Stimulated activated CD4-positive, alpha-beta T cell treated with anti-CD3 and anti-CD28 coated beads, Interleukin-12 subunit alpha, Interleukin-12 subunit beta, amount 100 ng/mL, for 4 hours (primary cell): ENCODE data around the gene ARID1B.

ENCODE experiments used
- DNase-seq: peaks from one replicate; pipeline ENCODE4 v3.0.0-alpha.2; 2020

Gene ARID1B

GRCh38 chr6:157222201-157222981 is 445.2 kb downstream of the ARID1B start:
- no peak for DNase-seq

DNA sequence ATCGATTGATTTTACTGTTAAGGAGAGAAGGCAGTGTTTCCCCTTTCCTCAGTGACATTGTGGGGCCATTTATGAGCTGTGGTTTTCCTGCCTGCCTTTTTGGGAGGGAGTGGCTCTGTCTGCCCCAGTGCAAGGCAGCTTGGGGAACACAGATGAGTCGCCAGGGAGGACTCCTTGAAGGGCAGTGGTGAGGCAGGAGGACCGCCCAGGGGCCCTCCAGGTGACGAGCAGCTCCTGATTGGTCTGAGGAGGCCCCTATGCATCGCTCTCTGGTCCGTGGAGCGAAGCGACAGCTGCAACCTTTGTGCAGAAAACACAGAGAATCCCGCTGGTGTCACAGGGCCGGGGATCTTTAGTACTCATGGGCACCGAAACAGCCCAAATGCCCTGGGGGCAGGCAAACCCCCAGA is 445.8 kb downstream of the ARID1B start:
- no peak for DNase-seq

DNA sequence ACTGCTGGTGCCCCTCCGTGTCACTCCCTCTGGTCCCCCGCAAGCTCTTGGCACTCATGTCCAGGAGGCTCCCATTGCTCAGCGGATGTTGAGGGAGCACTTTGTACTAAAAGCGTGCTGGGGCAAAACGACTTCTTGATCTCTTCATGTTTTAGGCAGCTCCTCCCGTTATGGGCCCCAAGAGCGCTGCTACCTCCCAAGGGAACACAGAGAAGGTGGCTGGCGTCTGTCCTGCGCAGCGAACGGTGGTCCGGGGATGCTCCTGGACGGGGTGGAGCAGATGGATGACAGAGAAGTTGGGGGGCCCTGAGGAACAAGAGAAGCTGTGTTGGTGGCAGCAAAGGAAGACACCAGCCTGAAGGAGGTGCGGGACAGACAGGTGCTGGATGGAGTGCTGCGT is 446.3 kb downstream of the ARID1B start:
- no peak for DNase-seq

GRCh38 chr6:157224178-157224950 is 447.2 kb downstream of the ARID1B start:
- DNase-seq, result no peak

DNA sequence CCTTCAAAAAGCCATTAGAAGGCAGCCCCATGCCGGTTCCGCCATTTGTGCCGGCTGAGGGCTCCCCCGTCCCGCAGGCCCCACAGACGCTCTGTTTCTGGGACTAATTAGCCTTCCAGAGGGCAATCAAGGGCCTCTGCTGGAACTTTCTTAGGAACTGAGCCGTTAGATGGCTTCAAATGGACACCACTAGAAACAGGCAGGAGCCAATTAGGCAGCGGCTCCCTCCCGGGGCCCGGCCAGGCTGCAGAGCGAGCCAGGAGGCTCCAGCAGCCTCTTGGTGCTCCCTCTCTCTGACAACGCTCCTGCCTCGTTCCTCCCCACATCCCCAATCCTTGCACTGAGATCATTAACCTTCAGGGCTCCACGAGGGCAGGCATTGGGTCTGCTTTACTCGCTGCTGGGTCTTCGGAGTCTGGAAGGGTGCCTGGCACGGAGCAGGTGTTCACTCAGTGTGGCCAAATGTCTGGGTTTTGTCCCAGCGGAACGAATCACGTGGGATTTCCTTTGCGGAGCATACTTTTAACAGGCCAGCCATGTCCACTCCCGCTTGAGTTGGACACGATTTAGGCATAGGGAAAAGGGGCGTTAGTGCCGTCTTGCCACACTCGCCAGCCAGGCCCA is 447.9 kb downstream of the ARID1B start:
- DNase-seq, result no peak

- no peak for DNase-seq
Measured at GRCh38 chr6:157225575-157225995, 448.4 kb downstream of the ARID1B start.

DNA sequence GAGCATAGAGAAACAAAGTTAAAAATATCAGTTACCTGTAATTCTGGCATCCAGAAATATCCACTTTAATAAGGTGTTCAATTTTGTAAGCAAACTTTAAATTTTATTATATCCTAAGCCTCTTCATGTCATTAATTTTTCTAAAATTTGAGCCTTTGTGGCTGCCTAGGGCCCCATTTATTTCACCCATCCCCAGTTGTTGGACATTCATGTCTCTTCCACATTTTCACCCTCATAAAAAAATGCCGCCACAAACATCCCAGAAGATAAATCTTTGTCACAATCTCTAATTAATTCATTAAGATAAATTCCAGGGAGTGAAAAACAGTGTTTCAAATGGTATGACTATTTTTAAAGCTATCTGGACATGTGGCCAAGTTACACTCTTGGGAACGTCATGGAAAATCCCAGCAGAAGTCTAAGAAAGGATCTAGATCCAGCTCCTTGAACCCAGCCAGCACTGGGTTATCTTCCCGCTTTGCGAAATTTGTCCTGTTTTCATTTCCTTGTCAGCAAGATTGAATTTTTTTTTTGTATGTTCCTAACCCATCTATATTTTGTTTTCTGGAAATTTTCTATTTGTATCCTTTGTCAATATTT is 448.9 kb downstream of the ARID1B start:
- no peak for DNase-seq

GRCh38 chr6:157226761-157227160 is 449.6 kb downstream of the ARID1B start:
- DNase-seq, result no peak

DNA sequence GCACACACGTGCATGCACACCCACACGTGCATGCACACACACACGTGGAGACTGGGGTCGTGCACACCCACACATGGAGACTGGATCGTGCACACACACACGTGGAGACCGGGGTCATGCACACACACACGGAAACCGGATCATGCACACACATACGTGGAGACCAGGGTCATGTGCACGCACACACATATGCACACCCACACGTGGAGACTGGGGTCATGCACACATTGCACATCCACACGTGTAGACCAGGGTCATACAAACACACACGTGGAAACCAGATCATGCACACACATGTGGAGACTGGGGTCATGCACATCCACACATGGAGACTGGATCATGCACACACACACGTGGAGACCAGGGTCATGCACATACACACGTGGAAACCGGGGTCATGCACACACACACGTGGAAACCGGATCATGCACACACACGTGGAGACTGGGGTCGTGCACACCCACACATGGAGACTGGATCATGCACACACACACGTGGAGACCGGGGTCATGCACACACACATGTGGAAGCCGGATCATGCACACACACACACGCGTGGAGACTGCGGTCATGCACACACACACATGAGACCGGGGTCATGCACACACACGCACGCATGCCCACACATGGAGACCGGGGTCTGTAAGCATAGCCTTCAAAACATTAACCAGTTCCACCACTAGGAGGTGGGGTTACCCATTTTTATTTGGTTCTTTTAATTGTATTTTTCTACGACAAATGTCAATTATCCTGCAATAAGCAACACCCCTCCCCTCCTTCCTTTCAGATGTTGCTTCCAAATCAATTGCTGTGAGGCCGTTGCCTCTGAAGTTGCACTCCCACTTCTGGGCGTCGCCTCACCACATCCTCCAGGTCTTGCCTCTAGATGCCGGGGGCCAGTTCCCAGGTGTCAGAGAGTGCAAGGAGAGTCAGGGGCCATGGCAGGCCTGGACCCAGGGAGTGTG is 450.3 kb downstream of the ARID1B start:
- DNase-seq, result no peak

DNA sequence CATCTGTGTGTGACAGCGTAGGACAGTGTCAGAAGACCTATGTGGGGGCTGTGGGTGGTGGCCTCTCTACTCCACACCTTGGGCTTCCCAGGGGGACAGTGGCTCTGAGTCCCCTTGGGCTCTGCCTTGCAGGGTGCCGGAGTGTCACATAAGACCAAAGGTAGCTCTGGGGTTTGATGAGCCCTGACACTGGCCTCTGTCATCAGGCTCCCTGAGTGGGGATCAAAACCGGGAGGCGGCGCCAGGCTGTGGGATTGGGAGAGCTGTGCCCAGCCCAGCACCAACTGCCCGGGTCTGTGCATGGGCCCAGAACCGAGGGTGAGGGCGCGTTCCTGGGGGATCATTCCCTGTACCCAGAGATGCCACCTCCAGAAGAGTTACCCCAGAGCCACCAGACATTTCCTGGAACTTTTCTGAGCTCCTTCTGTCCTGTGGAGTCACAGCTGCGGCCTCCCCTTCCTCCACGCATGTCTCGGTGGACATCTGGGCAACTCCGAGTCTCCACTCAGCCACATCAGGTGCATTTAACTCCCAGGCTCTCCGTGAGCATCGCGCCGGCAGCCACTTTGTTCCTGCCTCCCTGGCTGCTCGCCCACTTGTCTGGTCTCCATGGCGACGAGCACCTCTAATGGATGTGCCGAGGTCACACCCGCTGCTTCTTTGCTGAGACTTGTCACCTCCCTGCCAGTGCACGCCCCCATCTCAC is 451.4 kb downstream of the ARID1B start:
- no peak for DNase-seq

DNA sequence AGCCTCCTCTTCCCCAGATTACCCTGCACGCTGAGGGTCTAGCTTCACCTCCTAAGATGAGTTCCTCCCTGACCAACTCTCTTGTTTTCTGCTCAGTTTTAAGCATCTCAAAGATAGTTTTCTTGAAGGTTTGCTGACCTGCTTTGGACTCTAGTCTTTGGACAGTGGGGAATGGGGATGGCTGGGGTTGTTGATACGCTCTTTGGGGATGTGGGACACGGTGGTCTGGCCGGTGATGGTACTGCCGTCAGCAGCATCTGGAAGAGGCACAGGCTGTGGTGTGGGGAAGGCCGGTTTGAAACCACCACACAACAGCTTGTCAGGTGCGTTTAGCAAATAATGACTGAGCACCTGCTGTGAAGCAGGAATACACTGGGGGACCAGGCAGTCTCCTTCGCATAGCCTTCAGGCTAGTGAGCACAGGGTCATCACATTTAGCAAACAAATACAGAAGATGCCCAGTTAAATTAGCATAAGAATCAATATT is 452.0 kb downstream of the ARID1B start:
- no peak for DNase-seq

DNA sequence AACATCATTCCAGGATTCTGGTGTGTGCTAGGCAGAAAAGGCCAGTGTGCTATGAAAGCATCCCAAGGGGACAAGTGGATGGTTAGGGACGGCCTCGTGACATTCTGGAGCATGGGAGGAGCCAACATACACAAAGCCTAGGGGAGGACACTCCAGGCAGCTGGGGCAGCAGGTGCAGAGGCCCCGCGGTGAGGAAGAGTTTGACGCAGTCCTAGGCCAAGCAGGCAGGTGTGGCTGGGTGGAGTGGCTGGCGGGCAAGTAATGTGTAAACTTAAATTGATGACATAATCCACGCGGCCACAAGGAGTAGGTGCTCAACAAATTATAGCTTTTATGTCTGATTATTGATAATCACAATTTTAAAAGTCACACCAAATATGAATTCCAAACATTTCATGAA is 452.5 kb downstream of the ARID1B start:
- no peak for DNase-seq

- no peak for DNase-seq
Measured at GRCh38 chr6:157230910-157231309, 453.7 kb downstream of the ARID1B start.

DNA sequence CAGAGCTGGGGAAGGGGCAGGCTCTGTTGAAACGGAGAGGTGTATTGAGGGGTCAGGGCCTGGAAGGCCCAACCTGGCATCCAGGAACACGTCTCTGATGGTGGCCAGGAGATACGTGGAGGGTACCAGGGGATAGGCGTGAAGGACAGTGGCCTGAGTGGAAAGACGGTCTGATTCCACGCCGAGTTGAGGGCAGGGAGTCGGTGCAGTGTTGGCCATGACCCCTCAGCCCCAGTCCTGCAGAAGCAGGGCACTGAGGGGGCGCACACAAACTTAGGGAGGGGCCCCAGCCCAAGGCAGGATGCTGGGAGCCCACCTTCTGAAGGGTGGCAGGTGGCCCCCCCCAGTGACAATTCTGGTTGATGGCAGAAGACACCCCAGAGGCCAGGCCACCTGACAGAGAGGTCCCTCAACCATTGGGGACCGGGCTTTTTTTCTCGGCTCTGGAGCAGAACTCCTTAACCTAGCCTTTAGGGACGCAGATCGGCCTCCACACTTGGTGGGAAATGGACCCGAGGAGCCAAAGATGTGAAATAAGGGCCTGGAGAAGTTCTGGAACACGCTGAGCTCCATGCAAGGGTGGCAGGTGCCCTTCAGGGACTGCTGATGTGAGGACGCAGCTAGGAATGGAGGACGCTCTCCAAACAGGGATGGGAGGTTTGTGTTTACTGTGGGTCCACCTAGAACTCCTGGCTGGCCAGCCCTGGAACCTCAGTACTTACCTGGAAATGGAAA is 455.1 kb downstream of the ARID1B start:
- no peak for DNase-seq

DNA sequence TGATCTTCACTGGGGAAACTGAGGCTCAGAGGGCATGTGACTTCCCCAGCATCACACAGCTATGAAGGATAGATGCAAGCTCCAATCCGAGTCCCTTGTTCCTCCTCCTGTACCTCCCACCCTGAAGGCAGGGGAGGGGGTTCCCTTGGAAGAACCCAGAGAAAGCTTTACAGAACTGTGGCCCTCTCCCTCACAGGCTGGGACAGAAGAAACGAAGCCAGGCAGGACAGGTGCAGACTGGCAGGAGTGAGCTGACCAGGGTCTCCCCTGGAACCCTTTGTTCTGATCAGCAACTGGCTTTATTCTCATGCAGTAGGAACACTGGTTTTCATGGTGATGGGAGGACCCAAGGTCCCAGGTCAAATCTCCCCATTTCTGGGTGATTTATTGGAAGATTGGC is 456.0 kb downstream of the ARID1B start:
- DNase-seq, result no peak

DNA sequence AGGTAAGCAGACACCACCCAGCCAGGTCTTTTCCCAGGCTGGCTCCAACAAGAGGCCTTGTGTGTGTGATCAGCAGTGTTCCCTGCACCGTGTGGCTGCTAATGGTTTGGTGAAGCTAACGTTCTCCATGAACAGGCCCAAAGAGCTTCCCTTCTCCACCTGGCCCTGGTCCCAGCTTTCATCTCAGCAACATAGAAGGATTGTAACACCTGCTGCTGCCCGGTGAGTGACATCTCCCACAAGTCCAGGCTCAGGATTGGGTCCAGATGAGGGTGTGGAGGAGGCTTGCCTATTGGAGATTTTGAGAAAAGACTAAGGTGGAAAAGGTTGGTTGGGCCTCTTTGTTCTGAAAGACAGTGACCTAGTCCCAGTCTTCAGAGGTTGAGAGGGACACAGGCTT is 456.5 kb downstream of the ARID1B start:
- DNase-seq, result no peak

- DNase-seq, result peak; percentile 45
Measured at GRCh38 chr6:157235600-157236039, 458.4 kb downstream of the ARID1B start.

GRCh38 chr6:157236040-157236725 is 459.0 kb downstream of the ARID1B start:
- DNase-seq, result peak; percentile 5

GRCh38 chr6:157238346-157238745 is 461.2 kb downstream of the ARID1B start:
- DNase-seq, result no peak

DNA sequence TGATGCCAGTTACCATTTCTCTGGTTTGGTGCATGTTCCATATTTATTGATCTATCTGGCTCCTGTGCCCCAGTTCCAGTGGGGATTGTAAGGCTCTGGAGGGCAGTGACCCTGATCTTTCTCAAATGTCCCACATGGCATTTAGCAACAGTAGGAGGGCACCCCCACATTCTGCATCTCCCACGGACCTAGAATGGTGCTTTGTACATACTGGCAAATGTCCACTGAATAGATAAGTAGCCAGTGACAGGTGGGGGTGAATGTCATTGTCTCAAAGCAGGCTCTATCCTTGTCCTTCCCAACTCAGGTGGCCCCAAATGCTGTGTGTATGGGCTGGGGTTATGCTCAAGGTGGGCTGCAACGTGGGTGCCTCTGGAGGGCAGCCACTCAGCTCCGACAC is 462.0 kb downstream of the ARID1B start:
- no peak for DNase-seq
